Nephron (organoid): Measurements from ENCODE around the gene WWOX.

ENCODE experiments used
- H3K27ac Mint-ChIP-seq, 3 experiments: 2 replicates each; pipeline ENCODE4 v1.8.0; 2020; ENCODE audit warnings: mixed read lengths in 3 of 3, mild to moderate bottlenecking in 2 of 3, moderate library complexity in 1 of 3
- H3K27me3 Mint-ChIP-seq: 2 replicates; pipeline ENCODE4 v1.8.0; 2021; ENCODE audit warnings: low read depth, mild to moderate bottlenecking, moderate library complexity, mixed read lengths
- H3K36me3 Mint-ChIP-seq: 2 replicates; pipeline ENCODE4 v1.8.0; 2020; ENCODE audit warnings: low read depth, mixed read lengths
- H3K4me1 Mint-ChIP-seq: 2 replicates; pipeline ENCODE4 v1.8.0; 2020; ENCODE audit warnings: mixed read lengths
- H3K4me3 Mint-ChIP-seq, 3 experiments: 2 replicates each; pipeline ENCODE4 v1.8.0; 2020; ENCODE audit warnings: mild to moderate bottlenecking in 3 of 3, mixed read lengths in 3 of 3, moderate library complexity in 2 of 3
- H3K9me3 Mint-ChIP-seq: 2 replicates; pipeline ENCODE4 v1.8.0; 2020; ENCODE audit warnings: mixed read lengths
- TF ChIP-seq, protein P1 (sequence below), 3 experiments: fragments of 200-600 bp; sonication (generic); IDR thresholded peaks; one replicate each; pipeline ENCODE4 v1.5.0; 2021; ENCODE audit warnings: antibody characterized with exemption in 3 of 3; ENCODE audit not compliant: unreplicated experiment in 3 of 3

The WWOX gene

DNA sequence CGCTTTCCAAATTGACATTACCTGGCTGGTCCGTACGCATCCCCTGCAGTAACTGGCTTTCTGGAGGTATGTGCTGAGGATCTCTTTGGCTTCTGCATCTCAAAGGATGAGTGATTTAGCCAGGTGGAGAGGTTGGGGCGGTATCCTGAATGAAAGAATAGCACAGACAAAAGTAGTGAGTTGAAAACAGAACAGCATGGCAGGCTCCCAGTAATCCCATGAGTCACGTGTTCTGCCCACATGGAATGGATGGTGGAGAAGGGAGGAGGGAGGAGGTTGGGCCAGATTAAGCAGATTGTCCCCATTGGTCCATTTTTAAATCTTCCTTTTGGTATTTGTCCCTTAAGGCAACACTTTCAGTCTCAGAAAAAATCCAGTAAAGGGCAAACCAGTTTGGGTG is 176.0 kb downstream of the WWOX start:
- Mint-ChIP-seq H3K4me3 (no peak overlapping the region), H3K4me1 (no peaks in the 10 kb centered on the region), H3K27ac (no peak overlapping the region), H3K36me3 (peaks cover 3% of the 10 kb centered on the region), H3K27me3 (peaks cover 4% of the 10 kb centered on the region), H3K9me3 (no peaks in the 10 kb centered on the region)
- TF ChIP-seq, protein P1, sequence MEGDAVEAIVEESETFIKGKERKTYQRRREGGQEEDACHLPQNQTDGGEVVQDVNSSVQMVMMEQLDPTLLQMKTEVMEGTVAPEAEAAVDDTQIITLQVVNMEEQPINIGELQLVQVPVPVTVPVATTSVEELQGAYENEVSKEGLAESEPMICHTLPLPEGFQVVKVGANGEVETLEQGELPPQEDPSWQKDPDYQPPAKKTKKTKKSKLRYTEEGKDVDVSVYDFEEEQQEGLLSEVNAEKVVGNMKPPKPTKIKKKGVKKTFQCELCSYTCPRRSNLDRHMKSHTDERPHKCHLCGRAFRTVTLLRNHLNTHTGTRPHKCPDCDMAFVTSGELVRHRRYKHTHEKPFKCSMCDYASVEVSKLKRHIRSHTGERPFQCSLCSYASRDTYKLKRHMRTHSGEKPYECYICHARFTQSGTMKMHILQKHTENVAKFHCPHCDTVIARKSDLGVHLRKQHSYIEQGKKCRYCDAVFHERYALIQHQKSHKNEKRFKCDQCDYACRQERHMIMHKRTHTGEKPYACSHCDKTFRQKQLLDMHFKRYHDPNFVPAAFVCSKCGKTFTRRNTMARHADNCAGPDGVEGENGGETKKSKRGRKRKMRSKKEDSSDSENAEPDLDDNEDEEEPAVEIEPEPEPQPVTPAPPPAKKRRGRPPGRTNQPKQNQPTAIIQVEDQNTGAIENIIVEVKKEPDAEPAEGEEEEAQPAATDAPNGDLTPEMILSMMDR (IDR thresholded peaks at IDR 0.05; ENCODE audit: unreplicated experiment in 3 of 3), result no peak

DNA sequence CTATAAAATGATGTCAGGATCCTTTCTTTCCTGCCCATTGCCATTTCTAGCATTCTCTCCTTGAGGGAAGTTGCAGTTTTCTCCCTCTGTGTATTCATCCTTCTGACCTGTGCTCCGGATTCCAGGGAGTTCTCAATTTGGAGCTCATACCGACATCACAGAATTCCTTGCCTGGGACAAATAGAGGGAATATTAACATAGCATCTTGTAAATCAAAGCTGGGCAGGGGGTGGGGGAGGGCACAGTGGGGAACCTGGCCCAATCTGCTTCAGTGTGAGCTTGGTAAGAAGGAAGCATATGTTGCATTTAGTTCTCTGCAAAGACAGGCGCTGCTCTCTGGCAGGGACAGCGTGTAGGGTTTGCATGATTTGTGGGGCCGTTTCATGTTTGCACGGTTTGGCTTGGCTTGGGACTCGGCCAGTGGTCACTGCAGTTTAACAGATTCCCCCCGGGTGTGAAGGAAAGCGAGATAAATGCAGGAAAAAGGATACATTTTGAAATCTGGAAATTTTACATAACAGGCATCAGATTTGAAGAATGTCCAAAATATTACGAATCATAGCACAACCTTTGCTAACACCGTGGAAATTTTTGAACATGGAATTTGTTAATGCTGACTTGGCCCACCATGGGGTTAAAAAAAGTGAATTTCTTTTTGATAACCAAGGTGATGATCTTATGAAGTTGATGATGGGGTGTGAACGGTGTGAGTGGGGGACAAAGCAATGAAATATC is 178.0 kb downstream of the WWOX start:
- Mint-ChIP-seq H3K4me1 (no peaks in the 10 kb centered on the region), H3K27me3 (peaks cover 4% of the 10 kb centered on the region), H3K36me3 (no peaks in the 10 kb centered on the region), H3K27ac (no peak overlapping the region), H3K9me3 (no peaks in the 10 kb centered on the region), H3K4me3 (no peak overlapping the region)
- TF ChIP-seq, protein P1 (IDR thresholded peaks at IDR 0.05; ENCODE audit: unreplicated experiment in 3 of 3), result no peak

DNA sequence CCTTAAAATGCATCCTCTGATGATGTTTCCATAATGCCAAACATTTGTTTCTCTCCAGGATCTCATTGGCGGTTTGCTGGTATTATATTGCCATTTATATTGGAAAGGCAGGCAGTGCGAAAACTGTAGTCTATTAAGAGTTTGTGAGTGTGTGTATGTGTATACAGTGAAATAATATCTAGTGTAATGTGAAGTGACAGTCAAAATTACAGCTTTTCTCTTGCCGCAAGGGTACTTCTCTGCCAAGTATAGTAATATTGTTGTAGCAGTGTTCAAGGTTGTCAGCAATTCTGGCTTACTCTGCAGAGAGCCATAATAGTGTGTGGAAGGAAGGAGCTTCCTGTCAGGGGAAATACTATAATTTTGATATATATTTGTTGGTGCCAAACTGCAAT is 178.6 kb downstream of the WWOX start:
- Mint-ChIP-seq H3K36me3 (no peaks in the 10 kb centered on the region), H3K27ac (no peak overlapping the region), H3K9me3 (no peaks in the 10 kb centered on the region), H3K4me3 (no peak overlapping the region), H3K4me1 (no peaks in the 10 kb centered on the region), H3K27me3 (peaks cover 4% of the 10 kb centered on the region)
- TF ChIP-seq, protein P1 (IDR thresholded peaks at IDR 0.05; ENCODE audit: unreplicated experiment in 3 of 3), result no peak

DNA sequence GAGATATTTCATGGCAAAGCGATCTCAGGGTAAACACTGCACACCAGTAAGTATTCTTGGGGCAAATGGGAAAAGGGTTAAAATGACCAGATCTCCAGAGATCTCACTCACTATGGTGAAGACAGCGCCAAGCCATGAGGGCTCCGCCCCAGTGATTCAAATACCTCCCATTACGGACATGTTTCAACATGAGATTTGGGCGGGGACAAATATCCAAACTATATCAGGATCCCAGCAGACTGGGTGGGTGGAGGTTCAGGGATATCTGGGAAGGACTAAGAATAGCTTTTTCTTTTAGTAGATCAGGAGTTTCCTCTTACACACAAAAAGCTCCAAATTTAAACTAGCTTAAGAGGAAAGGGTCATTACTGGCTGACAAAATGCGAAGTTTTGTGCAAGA is 181.7 kb downstream of the WWOX start:
- Mint-ChIP-seq H3K4me1 (no peaks in the 10 kb centered on the region), H3K27ac (no peak overlapping the region), H3K36me3 (no peaks in the 10 kb centered on the region), H3K27me3 (no peaks in the 10 kb centered on the region), H3K4me3 (no peak overlapping the region), H3K9me3 (no peaks in the 10 kb centered on the region)
- TF ChIP-seq, protein P1 (IDR thresholded peaks at IDR 0.05; ENCODE audit: unreplicated experiment in 3 of 3), result no peak

DNA sequence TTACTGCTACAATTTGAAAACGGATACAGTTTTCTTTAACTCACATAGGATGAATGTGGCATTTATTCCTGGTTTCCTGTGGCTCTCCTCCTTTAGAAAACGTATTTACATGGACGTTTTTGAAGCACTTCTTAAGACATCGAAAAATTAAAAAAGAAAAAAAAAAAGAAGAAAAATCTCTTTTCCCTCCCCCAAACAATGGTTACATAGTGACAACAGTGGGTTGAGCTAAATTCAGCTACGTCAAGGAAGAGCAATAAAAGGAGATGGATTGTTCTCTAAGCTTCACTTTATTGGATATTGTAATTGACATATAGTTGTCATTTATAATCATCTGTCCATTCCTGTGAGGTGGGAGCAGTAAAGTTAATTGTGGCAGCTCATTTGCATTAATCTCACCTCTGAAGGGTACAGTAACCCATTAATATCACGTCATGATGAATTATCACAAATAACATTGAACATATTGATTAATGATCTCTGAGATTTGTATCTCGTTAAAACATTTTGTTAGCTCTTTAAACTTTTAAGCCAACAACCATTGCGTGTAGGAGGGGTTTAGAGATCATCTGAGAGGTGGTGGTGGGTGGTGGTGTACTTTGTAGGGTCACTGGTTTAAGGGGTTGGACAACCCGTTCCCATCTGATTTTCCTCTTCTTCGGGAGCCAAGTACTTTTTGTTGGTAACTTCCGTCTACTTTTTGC is 184.2 kb downstream of the WWOX start:
- H3K36me3 Mint-ChIP-seq, result no peaks in the 10 kb centered on the region
- TF ChIP-seq, protein P1 (IDR thresholded peaks at IDR 0.05; ENCODE audit: unreplicated experiment in 3 of 3), result no peak
- H3K27me3 Mint-ChIP-seq, result no peaks in the 10 kb centered on the region
- H3K27ac Mint-ChIP-seq, result no peak overlapping the region
- H3K9me3 Mint-ChIP-seq, result no peaks in the 10 kb centered on the region
- H3K4me1 Mint-ChIP-seq, result peaks cover 7% of the 10 kb centered on the region
- H3K4me3 Mint-ChIP-seq, result no peak overlapping the region

DNA sequence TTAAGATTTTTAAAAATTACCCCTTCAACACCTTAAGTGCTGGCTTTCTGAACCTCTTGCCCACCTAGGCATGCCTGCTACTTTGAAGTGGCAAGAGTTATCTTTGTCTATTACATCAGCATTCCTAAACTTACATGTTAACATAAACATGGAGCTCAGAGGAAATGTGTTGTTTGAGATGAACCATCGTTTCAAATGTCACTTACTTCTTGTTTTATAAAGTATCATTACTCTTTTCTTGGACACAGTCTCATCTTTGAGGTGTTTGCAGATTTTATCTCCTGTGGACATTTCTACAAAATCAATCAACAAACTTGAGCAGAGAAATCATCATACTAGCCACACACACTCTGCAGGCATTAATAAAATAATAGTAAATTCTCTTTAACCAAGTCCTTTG is 184.9 kb downstream of the WWOX start:
- TF ChIP-seq, protein P1 (IDR thresholded peaks at IDR 0.05; ENCODE audit: unreplicated experiment in 3 of 3), result no peak

More for the DNA sequence above, 184.9 kb downstream of the WWOX start:
- Mint-ChIP-seq H3K4me3 (no peak overlapping the region), H3K36me3 (no peaks in the 10 kb centered on the region), H3K4me1 (peaks cover 13% of the 10 kb centered on the region), H3K27ac (no peak overlapping the region), H3K9me3 (no peaks in the 10 kb centered on the region), H3K27me3 (no peaks in the 10 kb centered on the region)
